GM12873 (cell line): ENCODE data around the gene IGFBP6.

ENCODE experiments used
- CTCF ChIP-seq: IDR thresholded peaks from 2 replicates; pipeline ENCODE4 v1.5.1; 2012; ENCODE audit warnings: low read depth, mild to moderate bottlenecking, moderate library complexity, low read length, control low read depth; ENCODE audit not compliant: insufficient read depth; ENCODE audit errors: missing control alignments

IGFBP6 gene

GRCh38 chr12:53105712-53106439 lies 8.4 kb downstream of the IGFBP6 start:
- TF ChIP-seq CTCF = no peak

GRCh38 chr12:53107122-53107521 lies 9.7 kb downstream of the IGFBP6 start:
- TF ChIP-seq CTCF = no peak

- no peak for TF ChIP-seq CTCF
Measured at GRCh38 chr12:53113136-53113705, 15.8 kb downstream of the IGFBP6 start.

- TF ChIP-seq CTCF = no peak
Measured at GRCh38 chr12:53113951-53114350, 16.5 kb downstream of the IGFBP6 start.

GRCh38 chr12:53115112-53115890 lies 17.8 kb downstream of the IGFBP6 start:
- TF ChIP-seq CTCF = no peak

- TF ChIP-seq CTCF = no peak
Measured at GRCh38 chr12:53115891-53116648, 18.6 kb downstream of the IGFBP6 start.
